Measurements from ENCODE around the gene ICE1. TPM values are rescaled to one million over a fixed set of nuclear protein-coding genes. Genes with fewer than 3 reads are reported as not detected.

Gene ICE1
- 19.9 and 27.2 TPM in 2 replicates for total RNA-seq

GRCh38 chr5:5421961-5422818 is at the start of gene ICE1:
TSS of gene ICE1 (plus strand) at chr5:5422677. CDS start at chr5:5422916, 239 bp downstream.

